Measurements from ENCODE around the gene ANGEL1.
A peak's percentile ranks its signal among the peaks of the same experiment; 100 is the strongest.

The ANGEL1 gene

DNA sequence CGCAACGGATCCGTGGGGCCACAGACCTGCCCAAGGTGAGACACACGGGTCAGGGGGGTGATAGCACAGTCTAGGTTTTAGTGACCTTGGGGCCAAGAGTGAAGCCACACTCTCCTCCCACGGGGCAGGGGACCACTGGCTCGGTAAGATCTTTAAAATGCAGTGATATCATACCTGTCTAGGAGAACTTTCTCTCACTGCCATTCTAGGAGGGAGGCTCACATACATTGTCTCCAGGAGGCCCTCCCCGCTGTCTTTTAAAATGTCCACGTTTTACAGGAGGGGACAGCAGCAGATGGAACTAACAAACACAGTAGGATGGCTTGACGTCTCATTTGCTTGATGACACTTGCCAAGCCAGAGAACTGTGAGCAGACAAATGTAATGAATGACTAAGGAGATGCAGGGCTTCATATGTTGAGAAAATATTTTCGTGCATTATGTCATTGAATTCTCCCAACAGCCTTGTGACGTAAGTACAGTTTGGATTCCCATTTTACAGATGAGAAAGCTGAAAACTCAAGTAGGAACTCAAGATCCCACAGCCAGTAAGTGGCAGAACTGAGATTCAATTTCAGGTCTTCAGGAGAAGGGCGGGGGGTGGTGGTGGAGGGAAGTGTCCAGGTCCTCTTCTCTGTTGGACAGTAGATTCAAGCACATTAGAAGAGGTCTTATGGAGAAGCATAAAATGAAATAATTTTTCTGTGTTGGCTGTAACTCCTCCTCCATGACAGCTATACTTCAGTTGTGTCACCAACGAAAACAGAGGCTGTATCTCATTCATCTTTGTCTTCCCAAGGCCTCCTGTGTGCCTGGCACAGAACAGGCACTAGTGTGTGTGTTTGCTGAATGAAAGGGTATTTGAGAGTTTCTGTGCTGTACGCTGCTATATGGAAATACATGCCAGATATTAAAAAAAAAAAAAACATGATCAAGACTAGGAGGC, 49.3 kb downstream of the ANGEL1 start:
- H3K79me2 ChIP-seq (ENCODE audit: control insufficient read depth, insufficient read depth, low read length, poor library complexity), result peaks cover 2% of the 10 kb centered on the region
- no peak overlapping the region for H4K91ac ChIP-seq (ENCODE audit: low read depth, low read length)
- H3K27ac ChIP-seq (ENCODE audit: low read depth, low read length), result no peak overlapping the region
- H3K27me3 ChIP-seq (ENCODE audit: insufficient read depth, low read length), result peaks cover 22% of the 10 kb centered on the region
- H3K4ac ChIP-seq (ENCODE audit: low read depth, low read length), result no peak overlapping the region
- H3K4me2 ChIP-seq (ENCODE audit: low read length), result no peak overlapping the region
- no peak overlapping the region for H2BK5ac ChIP-seq (ENCODE audit: low read depth, low read length, poor library complexity)
- H2AK5ac ChIP-seq (ENCODE audit: low read length), result no peak overlapping the region
- DNase-seq, result peak in 1 of 2 donors; percentile 71
- WGBS (ENCODE audit: extremely low coverage, insufficient coverage, insufficient read length), result no CpG with 5 or more reads among the region's 14 CpGs
- peaks cover 12 to 13% of the 10 kb centered on the region in 2 experiments for H3K4me1 ChIP-seq (ENCODE audit: control insufficient read depth in 1 of 2, insufficient read depth in 2 of 2, low read length in 2 of 2)
- H3K9me3 ChIP-seq (ENCODE audit: insufficient read depth, low read depth, low read length), result no peaks in the 10 kb centered on the region
- H3K36me3 ChIP-seq (ENCODE audit: control insufficient read depth in 1 of 2, insufficient read depth in 2 of 2, low read length in 2 of 2), result no peaks in the 10 kb centered on the region
- no peak overlapping the region for H3K4me3 ChIP-seq (ENCODE audit: low read depth, low read length)
- no peak overlapping the region for H2BK12ac ChIP-seq (ENCODE audit: low read length)
- no peak overlapping the region for H4K12ac ChIP-seq (ENCODE audit: low read depth, low read length)
- no peak overlapping the region for H3K23ac ChIP-seq (ENCODE audit: low read length)
- peaks cover 6% of the 10 kb centered on the region for H3K79me1 ChIP-seq (ENCODE audit: low read length)
- no peak overlapping the region for H2AFZ ChIP-seq (ENCODE audit: insufficient read depth, low read length, poor library complexity)
- no peak overlapping the region for H3K9ac ChIP-seq (ENCODE audit: low read length)
- no peak overlapping the region for H3K18ac ChIP-seq (ENCODE audit: low read length)
- no peak overlapping the region for H3K14ac ChIP-seq (ENCODE audit: low read length)
- H4K8ac ChIP-seq (ENCODE audit: low read depth, low read length), result no peak overlapping the region
- H2BK120ac ChIP-seq (ENCODE audit: insufficient read depth, low read length, poor library complexity), result no peak overlapping the region

DNA sequence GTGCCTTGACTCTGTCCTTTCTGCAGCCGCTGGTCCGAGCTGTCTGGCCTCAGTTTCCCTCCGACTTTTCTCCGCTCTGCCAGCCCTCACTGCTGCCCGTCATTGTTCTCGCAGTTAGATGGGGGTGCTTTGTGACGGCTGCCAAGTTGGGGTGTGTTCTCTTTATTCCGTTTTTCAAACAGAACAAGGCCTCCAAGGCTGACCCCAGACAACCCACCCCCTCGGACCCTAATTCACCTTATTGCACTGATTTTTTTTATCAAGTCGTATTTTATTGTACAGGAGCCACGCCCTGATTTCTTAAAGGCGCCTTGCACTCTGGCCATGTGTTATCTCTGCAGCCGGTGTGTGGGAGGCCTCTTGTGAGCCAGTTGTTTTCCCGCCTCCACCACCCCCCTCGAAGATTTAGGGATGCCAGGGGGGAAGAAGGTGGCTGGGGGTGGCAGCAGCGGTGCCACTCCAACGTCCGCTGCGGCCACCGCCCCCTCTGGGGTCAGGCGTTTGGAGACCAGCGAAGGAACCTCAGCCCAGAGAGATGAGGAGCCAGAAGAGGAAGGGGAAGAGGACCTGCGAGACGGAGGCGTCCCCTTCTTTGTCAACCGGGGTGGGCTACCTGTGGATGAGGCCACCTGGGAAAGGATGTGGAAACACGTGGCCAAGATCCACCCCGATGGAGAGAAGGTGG, 50.1 kb downstream of the ANGEL1 start:
- Histone ChIP-seq H3K27ac (ENCODE audit: low read depth, low read length) (no peak overlapping the region), H3K27me3 (ENCODE audit: insufficient read depth, low read length) (peaks cover 22% of the 10 kb centered on the region), H3K23ac (ENCODE audit: low read length) (no peak overlapping the region), H3K4me1 (ENCODE audit: control insufficient read depth in 1 of 2, insufficient read depth in 2 of 2, low read length in 2 of 2) (peaks cover 7 to 8% of the 10 kb centered on the region in 2 experiments), H2BK120ac (ENCODE audit: insufficient read depth, low read length, poor library complexity) (no peak overlapping the region), H2BK12ac (ENCODE audit: low read length) (no peak overlapping the region), H2AFZ (ENCODE audit: insufficient read depth, low read length, poor library complexity) (peak overlapping the region; percentile 2), H3K4me3 (ENCODE audit: low read depth, low read length) (peak overlapping the region; percentile 78), H3K9me3 (ENCODE audit: insufficient read depth, low read depth, low read length) (no peaks in the 10 kb centered on the region), H2AK5ac (ENCODE audit: low read length) (no peak overlapping the region), H3K79me1 (ENCODE audit: low read length) (peaks cover 6% of the 10 kb centered on the region), H3K9ac (ENCODE audit: low read length) (no peak overlapping the region), H2BK5ac (ENCODE audit: low read depth, low read length, poor library complexity) (no peak overlapping the region), H4K12ac (ENCODE audit: low read depth, low read length) (no peak overlapping the region), H3K4me2 (ENCODE audit: low read length) (peak overlapping the region; percentile 92), H3K79me2 (ENCODE audit: control insufficient read depth, insufficient read depth, low read length, poor library complexity) (peaks cover 2% of the 10 kb centered on the region), H3K4ac (ENCODE audit: low read depth, low read length) (no peak overlapping the region), H3K36me3 (ENCODE audit: control insufficient read depth in 1 of 2, insufficient read depth in 2 of 2, low read length in 2 of 2) (no peaks in the 10 kb centered on the region), H3K14ac (ENCODE audit: low read length) (no peak overlapping the region), H3K18ac (ENCODE audit: low read length) (no peak overlapping the region), H4K8ac (ENCODE audit: low read depth, low read length) (no peak overlapping the region), H4K91ac (ENCODE audit: low read depth, low read length) (no peak overlapping the region)
- no CpG with 5 or more reads among the region's 28 CpGs for WGBS (ENCODE audit: extremely low coverage, insufficient coverage, insufficient read length)
- no peak for DNase-seq

DNA sequence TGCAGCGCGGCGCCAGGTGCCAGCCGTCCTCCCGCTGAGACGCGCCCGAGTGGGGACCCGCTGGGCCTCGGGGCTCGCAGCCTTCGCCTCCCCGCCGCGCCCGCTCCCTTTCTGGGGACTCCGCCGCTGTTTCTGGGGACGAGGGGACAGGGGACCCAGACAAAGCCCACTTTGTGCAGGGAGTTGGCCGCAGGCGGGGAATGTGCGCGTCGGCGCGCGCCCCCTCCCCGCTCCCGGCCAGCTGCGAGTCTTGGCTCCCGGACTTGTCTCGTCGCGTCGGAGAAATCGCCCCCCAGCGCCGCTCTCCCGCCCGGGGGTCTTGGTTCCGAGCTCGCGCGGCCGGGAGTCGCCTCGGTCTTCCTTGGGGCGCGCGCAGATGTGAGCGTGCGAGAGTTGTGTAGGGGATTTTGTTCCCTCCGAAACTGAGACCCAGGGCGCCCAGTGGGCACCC, 50.7 kb downstream of the ANGEL1 start:
- no peak overlapping the region for H2AK5ac ChIP-seq (ENCODE audit: low read length)
- peak overlapping the region; percentile 8 for H4K12ac ChIP-seq (ENCODE audit: low read depth, low read length)
- H4K8ac ChIP-seq (ENCODE audit: low read depth, low read length), result peak overlapping the region; percentile 14
- peaks cover 6% of the 10 kb centered on the region for H3K79me1 ChIP-seq (ENCODE audit: low read length)
- no peak overlapping the region for H2BK120ac ChIP-seq (ENCODE audit: insufficient read depth, low read length, poor library complexity)
- H2BK5ac ChIP-seq (ENCODE audit: low read depth, low read length, poor library complexity), result no peak overlapping the region
- no CpG with 5 or more reads among the region's 54 CpGs for WGBS (ENCODE audit: extremely low coverage, insufficient coverage, insufficient read length)
- peaks cover 22% of the 10 kb centered on the region for H3K27me3 ChIP-seq (ENCODE audit: insufficient read depth, low read length)
- H4K91ac ChIP-seq (ENCODE audit: low read depth, low read length), result peak overlapping the region; percentile 22
- H3K9me3 ChIP-seq (ENCODE audit: insufficient read depth, low read depth, low read length), result no peaks in the 10 kb centered on the region
- peak overlapping the region; percentile 92 for H3K4me2 ChIP-seq (ENCODE audit: low read length)
- peak overlapping the region; percentile 24 for H3K14ac ChIP-seq (ENCODE audit: low read length)
- no peak overlapping the region for H2BK12ac ChIP-seq (ENCODE audit: low read length)
- peak overlapping the region; percentile 34 for H3K18ac ChIP-seq (ENCODE audit: low read length)
- H3K79me2 ChIP-seq (ENCODE audit: control insufficient read depth, insufficient read depth, low read length, poor library complexity), result peaks cover 2% of the 10 kb centered on the region
- peak overlapping the region; percentile 78 for H3K4me3 ChIP-seq (ENCODE audit: low read depth, low read length)
- DNase-seq, result no peak
- no peaks in the 10 kb centered on the region for H3K36me3 ChIP-seq (ENCODE audit: control insufficient read depth in 1 of 2, insufficient read depth in 2 of 2, low read length in 2 of 2)
- H3K27ac ChIP-seq (ENCODE audit: low read depth, low read length), result no peak overlapping the region
- H3K4me1 ChIP-seq (ENCODE audit: control insufficient read depth in 1 of 2, insufficient read depth in 2 of 2, low read length in 2 of 2), result peaks cover 7 to 8% of the 10 kb centered on the region in 2 experiments
- H2AFZ ChIP-seq (ENCODE audit: insufficient read depth, low read length, poor library complexity), result peak overlapping the region; percentile 48
- no peak overlapping the region for H3K4ac ChIP-seq (ENCODE audit: low read depth, low read length)
- no peak overlapping the region for H3K23ac ChIP-seq (ENCODE audit: low read length)
- H3K9ac ChIP-seq (ENCODE audit: low read length), result no peak overlapping the region

DNA sequence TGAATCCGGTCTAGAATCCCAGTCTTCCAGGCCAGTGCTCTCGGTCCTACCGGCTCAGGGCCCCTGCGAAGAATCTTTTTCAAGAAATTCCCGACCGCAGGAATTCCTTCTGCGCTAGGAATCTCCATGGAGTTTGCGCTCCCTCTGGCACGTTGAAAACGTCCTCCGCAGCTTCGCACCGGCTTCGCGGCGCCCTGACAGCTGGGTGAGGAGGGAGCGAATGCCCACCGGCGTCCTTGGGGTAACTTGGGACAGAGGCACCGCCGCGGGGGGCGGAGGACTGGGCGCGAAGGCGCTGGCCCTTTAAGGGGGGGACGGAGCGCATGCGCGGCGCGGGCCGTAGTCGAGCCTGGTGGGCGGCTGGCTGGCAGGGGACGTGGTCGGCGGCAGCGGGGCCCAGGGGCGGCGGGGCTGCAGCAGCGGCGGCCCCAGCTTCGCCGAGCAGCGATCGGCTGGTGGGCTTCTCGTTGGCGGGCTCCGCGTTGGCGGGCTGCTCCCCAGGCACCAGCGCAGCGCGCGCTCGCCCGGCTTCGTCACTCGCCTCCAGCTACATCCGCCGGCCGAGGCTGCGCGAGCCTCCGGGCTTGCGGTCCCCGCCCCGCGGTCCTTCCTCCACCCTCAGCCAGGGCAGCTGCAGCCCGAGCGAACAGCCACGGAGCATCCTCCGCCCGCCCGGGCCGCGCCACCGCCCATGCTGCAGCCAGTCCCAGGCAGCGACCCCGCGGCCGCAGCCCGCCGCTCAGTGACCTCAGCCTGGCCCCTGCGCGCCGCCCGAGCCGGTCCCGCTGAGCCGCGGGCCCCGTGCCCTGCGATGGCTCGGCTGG, 51.3 kb downstream of the ANGEL1 start, which contains the start of gene VASH1:
VASH1 (plus strand) TSS at position 333 of the 824 bp plus-strand sequence. CDS start 1,354 bp downstream, outside the sequence.
- no peak within 1 kb of the TSS for H3K4ac ChIP-seq (ENCODE audit: low read depth, low read length)

More for the DNA sequence above, 51.3 kb downstream of the ANGEL1 start, which contains the start of gene VASH1:
- peak within 1 kb of the TSS; percentile 24 for H3K14ac ChIP-seq (ENCODE audit: low read length)
- peak within 1 kb of the TSS; percentile 58 for H2AFZ ChIP-seq (ENCODE audit: insufficient read depth, low read length, poor library complexity)
- H3K18ac ChIP-seq (ENCODE audit: low read length), result peak within 1 kb of the TSS; percentile 34
- H4K8ac ChIP-seq (ENCODE audit: low read depth, low read length), result peak within 1 kb of the TSS; percentile 67
- H2BK12ac ChIP-seq (ENCODE audit: low read length), result peak within 1 kb of the TSS; percentile 40
- peak within 1 kb of the TSS; percentile 8 for H4K12ac ChIP-seq (ENCODE audit: low read depth, low read length)
- H2BK120ac ChIP-seq (ENCODE audit: insufficient read depth, low read length, poor library complexity), result peak within 1 kb of the TSS; percentile 45
- H2AK5ac ChIP-seq (ENCODE audit: low read length), result peak within 1 kb of the TSS; percentile 25
- peaks cover 6% of the 10 kb centered on the region for H3K79me1 ChIP-seq (ENCODE audit: low read length)
- H3K23ac ChIP-seq (ENCODE audit: low read length), result no peak within 1 kb of the TSS
- H3K36me3 ChIP-seq (ENCODE audit: control insufficient read depth in 1 of 2, insufficient read depth in 2 of 2, low read length in 2 of 2), result no peaks in the 10 kb centered on the region
- no peaks in the 10 kb centered on the region for H3K9me3 ChIP-seq (ENCODE audit: insufficient read depth, low read depth, low read length)
- H3K9ac ChIP-seq (ENCODE audit: low read length), result peak within 1 kb of the TSS; percentile 68
- H3K27me3 ChIP-seq (ENCODE audit: insufficient read depth, low read length), result peaks cover 22% of the 10 kb centered on the region
- peaks cover 2% of the 10 kb centered on the region for H3K79me2 ChIP-seq (ENCODE audit: control insufficient read depth, insufficient read depth, low read length, poor library complexity)
- peak; percentile 67 to 83 for DNase-seq
- peaks cover 7 to 8% of the 10 kb centered on the region in 2 experiments for H3K4me1 ChIP-seq (ENCODE audit: control insufficient read depth in 1 of 2, insufficient read depth in 2 of 2, low read length in 2 of 2)
- H4K91ac ChIP-seq (ENCODE audit: low read depth, low read length), result peak within 1 kb of the TSS; percentile 22
- H3K4me2 ChIP-seq (ENCODE audit: low read length), result peak within 1 kb of the TSS; percentile 92
- no peak within 1 kb of the TSS for H3K27ac ChIP-seq (ENCODE audit: low read depth, low read length)
- H3K4me3 ChIP-seq (ENCODE audit: low read depth, low read length), result peak within 1 kb of the TSS; percentile 78
- WGBS (ENCODE audit: extremely low coverage, insufficient coverage, insufficient read length), result no CpG with 5 or more reads among the region's 96 CpGs
- H2BK5ac ChIP-seq (ENCODE audit: low read depth, low read length, poor library complexity), result no peak within 1 kb of the TSS

Measured in trophoblast cell (in vitro differentiated cells and primary cell).